ENCODE results near the gene AAR2. TPM values are rescaled to one million over a fixed set of nuclear protein-coding genes. Genes with fewer than 3 reads are reported as not detected.

The AAR2 gene
- total RNA-seq, 1 donor from 2014 or later, result 32.8 TPM

DNA sequence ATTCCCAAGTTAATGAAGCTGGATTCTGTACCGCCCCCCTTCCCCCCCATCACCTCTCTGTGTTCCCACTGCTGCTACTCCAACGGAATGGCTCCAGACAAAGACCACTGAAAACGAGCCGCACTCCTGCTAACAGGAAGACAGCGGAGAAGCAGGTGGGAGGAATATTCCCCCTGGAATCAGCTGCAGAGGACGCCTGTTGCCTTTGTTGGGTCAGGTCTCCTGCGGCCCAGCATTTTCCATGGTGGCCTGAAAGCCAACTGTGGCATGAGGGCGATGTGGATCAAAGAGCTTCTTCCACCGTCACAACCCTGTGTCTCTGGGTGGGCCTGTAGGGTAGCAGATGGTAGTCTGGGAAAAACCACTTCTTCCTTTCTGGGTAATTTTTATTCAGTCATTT is 16.8 kb downstream of the AAR2 start:
- Mint-ChIP-seq H3K4me3 (ENCODE audit: unreplicated experiment) (no peak overlapping the region), H3K4me1 (ENCODE audit: unreplicated experiment) (no peaks in the 10 kb centered on the region), H3K36me3 (ENCODE audit: unreplicated experiment) (peaks cover 46% of the 10 kb centered on the region), H3K27ac (ENCODE audit: unreplicated experiment) (no peak overlapping the region), H3K9me3 (ENCODE audit: unreplicated experiment) (no peaks in the 10 kb centered on the region), H3K27me3 (ENCODE audit: unreplicated experiment) (no peaks in the 10 kb centered on the region)
- DNase-seq (ENCODE audit: extremely low spot score, unreplicated experiment), result no peak
- TF ChIP-seq, protein P1, sequence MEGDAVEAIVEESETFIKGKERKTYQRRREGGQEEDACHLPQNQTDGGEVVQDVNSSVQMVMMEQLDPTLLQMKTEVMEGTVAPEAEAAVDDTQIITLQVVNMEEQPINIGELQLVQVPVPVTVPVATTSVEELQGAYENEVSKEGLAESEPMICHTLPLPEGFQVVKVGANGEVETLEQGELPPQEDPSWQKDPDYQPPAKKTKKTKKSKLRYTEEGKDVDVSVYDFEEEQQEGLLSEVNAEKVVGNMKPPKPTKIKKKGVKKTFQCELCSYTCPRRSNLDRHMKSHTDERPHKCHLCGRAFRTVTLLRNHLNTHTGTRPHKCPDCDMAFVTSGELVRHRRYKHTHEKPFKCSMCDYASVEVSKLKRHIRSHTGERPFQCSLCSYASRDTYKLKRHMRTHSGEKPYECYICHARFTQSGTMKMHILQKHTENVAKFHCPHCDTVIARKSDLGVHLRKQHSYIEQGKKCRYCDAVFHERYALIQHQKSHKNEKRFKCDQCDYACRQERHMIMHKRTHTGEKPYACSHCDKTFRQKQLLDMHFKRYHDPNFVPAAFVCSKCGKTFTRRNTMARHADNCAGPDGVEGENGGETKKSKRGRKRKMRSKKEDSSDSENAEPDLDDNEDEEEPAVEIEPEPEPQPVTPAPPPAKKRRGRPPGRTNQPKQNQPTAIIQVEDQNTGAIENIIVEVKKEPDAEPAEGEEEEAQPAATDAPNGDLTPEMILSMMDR (IDR thresholded peaks at IDR 0.05), result no peak

DNA sequence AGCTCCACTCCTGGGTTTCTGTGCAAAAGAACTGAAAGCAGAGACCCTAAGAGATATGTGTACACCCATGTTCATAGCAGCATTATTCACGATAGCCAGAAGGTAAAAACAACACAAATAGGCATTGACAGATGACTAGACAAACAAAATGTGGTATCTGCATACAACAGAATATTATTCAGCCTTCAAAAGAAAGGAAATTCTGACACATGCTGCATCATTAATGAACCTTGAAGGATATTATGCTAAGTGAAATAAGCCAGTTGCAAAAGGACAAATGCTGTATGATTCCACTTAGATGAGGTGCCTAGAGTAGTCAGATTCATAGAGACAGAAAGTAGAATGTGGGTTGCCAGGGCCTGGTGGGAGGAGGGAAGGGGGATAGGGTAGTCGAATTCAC is 17.8 kb downstream of the AAR2 start:
- H3K27me3 Mint-ChIP-seq (ENCODE audit: unreplicated experiment), result no peaks in the 10 kb centered on the region
- DNase-seq (ENCODE audit: extremely low spot score, unreplicated experiment), result no peak
- TF ChIP-seq, protein P1 (IDR thresholded peaks at IDR 0.05), result no peak
- peaks cover 39% of the 10 kb centered on the region for H3K36me3 Mint-ChIP-seq (ENCODE audit: unreplicated experiment)
- H3K4me3 Mint-ChIP-seq (ENCODE audit: unreplicated experiment), result no peak overlapping the region
- H3K9me3 Mint-ChIP-seq (ENCODE audit: unreplicated experiment), result no peaks in the 10 kb centered on the region
- H3K4me1 Mint-ChIP-seq (ENCODE audit: unreplicated experiment), result no peaks in the 10 kb centered on the region
- H3K27ac Mint-ChIP-seq (ENCODE audit: unreplicated experiment), result no peak overlapping the region

DNA sequence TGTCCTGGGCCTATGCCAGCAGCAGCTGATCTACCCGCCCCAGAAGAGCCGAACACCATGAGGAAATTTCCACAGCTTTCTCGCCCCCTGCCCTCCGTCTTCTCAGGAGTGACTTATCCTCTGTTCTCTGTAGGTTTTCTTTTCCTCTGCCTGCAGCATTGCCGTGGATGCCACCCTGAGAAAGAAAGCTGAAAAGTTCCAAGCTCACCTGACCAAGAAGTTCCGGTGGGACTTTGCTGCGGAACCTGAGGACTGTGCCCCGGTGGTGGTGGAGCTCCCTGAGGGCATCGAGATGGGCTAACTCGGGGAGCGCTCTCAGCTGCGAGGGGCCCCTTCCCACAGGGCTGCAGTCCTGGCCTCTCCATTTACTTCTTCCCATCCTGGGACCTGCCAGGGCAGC is 19.2 kb downstream of the AAR2 start:
- no peak overlapping the region for H3K27ac Mint-ChIP-seq (ENCODE audit: unreplicated experiment)
- DNase-seq (ENCODE audit: extremely low spot score, unreplicated experiment), result no peak
- H3K27me3 Mint-ChIP-seq (ENCODE audit: unreplicated experiment), result no peaks in the 10 kb centered on the region
- peaks cover 29% of the 10 kb centered on the region for H3K36me3 Mint-ChIP-seq (ENCODE audit: unreplicated experiment)
- TF ChIP-seq, protein P1 (IDR thresholded peaks at IDR 0.05), result no peak
- no peaks in the 10 kb centered on the region for H3K9me3 Mint-ChIP-seq (ENCODE audit: unreplicated experiment)
- no peak overlapping the region for H3K4me3 Mint-ChIP-seq (ENCODE audit: unreplicated experiment)
- no peaks in the 10 kb centered on the region for H3K4me1 Mint-ChIP-seq (ENCODE audit: unreplicated experiment)

DNA sequence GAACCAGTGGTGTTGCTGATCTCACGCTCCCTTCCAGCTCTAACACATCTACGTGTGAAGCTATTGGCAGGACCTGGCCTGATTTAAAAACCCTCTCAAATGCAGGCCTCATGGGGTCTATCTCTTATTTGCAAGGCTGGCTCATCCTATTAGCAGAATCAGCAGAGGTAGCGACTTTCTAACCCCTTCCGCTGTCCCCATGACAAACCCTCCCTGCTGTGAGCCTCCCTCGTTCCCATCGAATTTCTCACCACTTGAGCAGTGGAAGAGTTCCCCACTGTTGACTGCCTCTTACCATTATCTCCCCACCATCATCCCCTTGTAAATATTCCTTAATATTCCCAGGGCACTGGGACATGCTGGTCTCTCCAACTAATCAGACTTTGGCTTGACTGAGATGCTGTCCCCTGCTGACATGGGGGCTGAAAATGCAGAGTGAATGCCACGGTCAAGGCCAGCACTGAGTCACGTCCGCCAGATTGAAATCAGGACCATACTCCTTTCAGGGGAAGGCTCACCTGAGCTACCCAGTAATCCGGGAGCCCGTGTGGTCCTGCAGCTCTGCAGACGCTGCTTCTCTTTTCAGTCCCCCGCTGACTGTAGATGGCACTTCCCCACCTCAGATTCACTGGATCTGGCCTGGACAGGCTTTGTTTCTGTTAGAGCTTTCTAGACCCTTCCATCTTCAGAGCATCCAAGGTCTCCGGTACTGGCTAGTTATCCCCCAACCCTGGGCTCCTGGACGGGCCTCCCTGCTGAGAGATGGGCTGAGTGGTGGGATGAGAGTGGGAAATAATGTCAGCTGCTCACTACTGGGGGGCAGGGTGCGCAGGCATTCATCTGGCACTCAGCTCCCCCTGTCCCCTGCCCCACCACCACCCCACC is 23.1 kb downstream of the AAR2 start:
- Mint-ChIP-seq H3K4me1 (ENCODE audit: unreplicated experiment) (no peaks in the 10 kb centered on the region), H3K4me3 (ENCODE audit: unreplicated experiment) (no peak overlapping the region), H3K9me3 (ENCODE audit: unreplicated experiment) (no peaks in the 10 kb centered on the region), H3K27me3 (ENCODE audit: unreplicated experiment) (peaks cover 6% of the 10 kb centered on the region), H3K27ac (ENCODE audit: unreplicated experiment) (no peak overlapping the region), H3K36me3 (ENCODE audit: unreplicated experiment) (peaks cover 20% of the 10 kb centered on the region)
- no peak for DNase-seq (ENCODE audit: extremely low spot score, unreplicated experiment)
- TF ChIP-seq, protein P1 (IDR thresholded peaks at IDR 0.05), result no peak

DNA sequence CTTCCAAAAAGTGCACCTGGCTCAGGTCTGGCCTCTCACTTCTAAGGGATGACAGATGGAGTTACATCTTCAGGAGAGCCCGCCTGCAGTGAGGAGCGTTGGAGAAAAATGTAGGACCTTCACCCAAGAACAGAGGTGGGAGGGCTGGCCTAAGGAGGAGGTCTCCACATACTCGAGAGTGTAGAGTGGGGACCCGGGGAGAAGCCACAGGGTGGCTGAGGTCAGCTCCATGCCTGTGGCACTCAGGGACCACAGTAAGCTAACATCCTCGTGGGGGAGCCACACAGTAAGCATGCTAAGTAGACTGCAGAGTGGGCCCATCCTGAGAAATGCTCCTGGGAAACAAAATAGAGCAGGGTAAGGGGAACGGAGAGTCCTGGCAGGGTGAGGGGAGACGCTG is 24.0 kb downstream of the AAR2 start:
- no peak for DNase-seq (ENCODE audit: extremely low spot score, unreplicated experiment)
- TF ChIP-seq, protein P1 (IDR thresholded peaks at IDR 0.05), result no peak
- Mint-ChIP-seq H3K4me1 (ENCODE audit: unreplicated experiment) (no peaks in the 10 kb centered on the region), H3K27me3 (ENCODE audit: unreplicated experiment) (peaks cover 7% of the 10 kb centered on the region), H3K4me3 (ENCODE audit: unreplicated experiment) (no peak overlapping the region), H3K36me3 (ENCODE audit: unreplicated experiment) (peaks cover 20% of the 10 kb centered on the region), H3K9me3 (ENCODE audit: unreplicated experiment) (no peaks in the 10 kb centered on the region), H3K27ac (ENCODE audit: unreplicated experiment) (no peak overlapping the region)

Measured in osteocyte (in vitro differentiated cells).